ENCODE measurements around the gene SHD. TPM values are rescaled to one million over a fixed set of nuclear protein-coding genes. Genes with fewer than 3 reads are reported as not detected.
A peak's percentile ranks its signal among the peaks of the same experiment; 100 is the strongest.

Gene SHD
- total and polyA plus RNA-seq, 9 of the 15 experiments (the other 6 are each of a cell fraction or from before 2014, with no cell fraction given) = 0.05 to 0.62 (median 0.15) TPM; not detected in 5

- TF ChIP-seq CBX1 (IDR thresholded peaks at IDR 0.05; ENCODE audit: low read depth) (0 out of 2 replicates have a peak, but pooled peaks have one; percentile 70), TFAP4 (CRISPR knock-in tag; IDR thresholded peaks at IDR 0.05; ENCODE audit: borderline replicate concordance) (peak; percentile 38; the same call in 1 of the 2 replicates), BCL6 (CRISPR knock-in tag; IDR thresholded peaks at IDR 0.05) (no peak), MAFK (IDR thresholded peaks at IDR 0.05; ENCODE audit: low read length) (no peak), RBM22 (IDR thresholded peaks at IDR 0.05; ENCODE audit: low read depth, low read length, poor library complexity, severe bottlenecking) (no peak), RCOR1 (IDR thresholded peaks at IDR 0.05; ENCODE audit: borderline replicate concordance in 1 of 2, low read depth in 2 of 2, low read length in 2 of 2) (peak in 1 of 2 experiments; percentile 46; a peak in 1 of 4 replicates), ZZZ3 (IDR thresholded peaks at IDR 0.05) (no peak), BRD4 (IDR thresholded peaks at IDR 0.05) (no peak), RBM15 (IDR thresholded peaks at IDR 0.05; ENCODE audit: insufficient read depth, low read length) (no peak)
Observed at GRCh38 chr19:4297901-4298809, 19.1 kb downstream of the SHD start (continued).
